Natural killer cell (primary cell): ENCODE results near the gene RAB9A. TPM values are rescaled to one million over a fixed set of nuclear protein-coding genes. Genes with fewer than 3 reads are reported as not detected.
"Not testable (repeated sequence)": the region's sequence is repeated elsewhere in the genome, so short reads cannot be mapped to it uniquely, and the experiment has no call there.

Experiments
- ATAC-seq, 3 donors: fragments of 150-1000 bp in 2 of 3; fragments of 200-7000 bp in 1 of 3; cut with Tn5 transposase; 1 replicate in 1 of 3; 2 replicates in 2 of 3; pipeline ENCODE4 v1.10.0; 2021; ENCODE audit warnings: mild to moderate bottlenecking in 2 of 3, moderate library complexity in 2 of 3
- DNase-seq, 2 donors: peaks; one replicate each; pipeline versions ENCODE4 v3.0.0 to v3.0.0-alpha.2; 2013 to 2021; ENCODE audit warnings: mixed read lengths in 1 of 2
- H3K27ac ChIP-seq: one replicate; pipeline ENCODE4 v1.5.1; 2013; ENCODE audit warnings: mild to moderate bottlenecking, low read length
- H3K27me3 ChIP-seq: one replicate; pipeline ENCODE4 v1.6.1; 2013; ENCODE audit warnings: low read length; ENCODE audit not compliant: control insufficient read depth, insufficient read depth
- H3K36me3 ChIP-seq: one replicate; pipeline ENCODE4 v1.6.1; 2013; ENCODE audit warnings: low read length; ENCODE audit not compliant: control insufficient read depth, insufficient read depth
- H3K4me1 ChIP-seq: one replicate; pipeline ENCODE4 v1.6.1; 2013; ENCODE audit warnings: low read length; ENCODE audit not compliant: control insufficient read depth, insufficient read depth
- H3K4me3 ChIP-seq: one replicate; pipeline ENCODE4 v1.5.1; 2013; ENCODE audit warnings: low read length
- H3K9me3 ChIP-seq: one replicate; pipeline ENCODE4 v1.6.1; 2013; ENCODE audit warnings: low read length; ENCODE audit not compliant: control insufficient read depth, insufficient read depth
- H3K27ac Mint-ChIP-seq, 2 donors: one replicate each; pipeline ENCODE4 v1.8.0; 2022; ENCODE audit warnings: mild to moderate bottlenecking in 2 of 2, mixed read lengths in 2 of 2, moderate library complexity in 1 of 2
- H3K27me3 Mint-ChIP-seq, 2 donors: one replicate each; pipeline ENCODE4 v1.8.0; 2022; ENCODE audit warnings: low read depth in 2 of 2, mixed read lengths in 2 of 2
- H3K36me3 Mint-ChIP-seq: one replicate; pipeline ENCODE4 v1.8.0; 2022; ENCODE audit warnings: mixed read lengths
- H3K4me1 Mint-ChIP-seq, 2 donors: one replicate each; pipeline ENCODE4 v1.8.0; 2022; ENCODE audit warnings: mixed read lengths in 2 of 2
- H3K4me3 Mint-ChIP-seq: one replicate; pipeline ENCODE4 v1.8.0; 2022; ENCODE audit warnings: mild to moderate bottlenecking, moderate library complexity, mixed read lengths
- H3K9me3 Mint-ChIP-seq, 2 donors: one replicate each; pipeline ENCODE4 v1.8.0; 2022; ENCODE audit warnings: mixed read lengths in 2 of 2
- CTCF ChIP-seq: fragments of 200-600 bp; IDR thresholded peaks from one replicate; pipeline ENCODE4 v1.8.0; 2022; ENCODE audit warnings: antibody characterized with exemption
- WGBS: methylation state at CpG from one replicate; pipeline ENCODE4 v1.1.7; 2013; ENCODE audit warnings: missing lambda C conversion rate; ENCODE audit not compliant: insufficient coverage; 5-methylcytosine and 5-hydroxymethylcytosine counted together
- intact Hi-C: fragments of 100-400 bp; cut with micrococcal nuclease; formaldehyde crosslinking; loops from one replicate; pipeline ENCODE4 v1.14.2; 2022
- total RNA-seq, 4 donors: library from RNA; stranded (reverse); fragments of 120-200 nt in 1 of 4; gene quantifications; one replicate each; pipeline versions ENCODE4 v1.2.3 to v1.2.4, GENCODE V29; 2013 to 2022

The RAB9A gene, protein sequence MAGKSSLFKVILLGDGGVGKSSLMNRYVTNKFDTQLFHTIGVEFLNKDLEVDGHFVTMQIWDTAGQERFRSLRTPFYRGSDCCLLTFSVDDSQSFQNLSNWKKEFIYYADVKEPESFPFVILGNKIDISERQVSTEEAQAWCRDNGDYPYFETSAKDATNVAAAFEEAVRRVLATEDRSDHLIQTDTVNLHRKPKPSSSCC
- 10 to 100 TPM; 27.0 to 36.9 (median 32.9) TPM for total RNA-seq
- 45.4 TPM for total RNA-seq (2013)

GRCh38 chrX:13688958-13689740 is at the start of gene RAB9A:
TSS of gene RAB9A (plus strand) at chrX:13689128. CDS start at chrX:13708747, 19,619 bp downstream.
- H3K4me1 ChIP-seq: peaks cover 34% of the 10 kb centered on the region
- intact Hi-C loops: loop anchor here (1.0 kb wide), 2 partner anchors 36 to 45 kb away; partner anchors contain the start of genes OFD1, TCEANC and TRAPPC2
- peak within 1 kb of the TSS; percentile 95 for H3K27ac ChIP-seq
- H3K4me3 ChIP-seq: peak within 1 kb of the TSS; percentile 82
- 0% methylated on average over 57 of the region's 68 CpGs for WGBS
- TF ChIP-seq CTCF: no peak
- H3K36me3 Mint-ChIP-seq: no peaks in the 10 kb centered on the region
- H3K4me3 Mint-ChIP-seq: peak within 1 kb of the TSS; percentile 89
- H3K9me3 ChIP-seq: no peaks in the 10 kb centered on the region
- peak; percentile 78 to 84 for DNase-seq
- H3K9me3 Mint-ChIP-seq: no peaks in the 10 kb centered on the region
- peak; percentile 71 to 92 (median 87) for ATAC-seq
- H3K4me1 Mint-ChIP-seq: peaks cover 40 to 47% of the 10 kb centered on the region in 2 donors
- no peaks in the 10 kb centered on the region for H3K27me3 ChIP-seq
- H3K36me3 ChIP-seq: no peaks in the 10 kb centered on the region
- H3K27ac Mint-ChIP-seq: peak within 1 kb of the TSS; percentile 86 to 90
- no peaks in the 10 kb centered on the region for H3K27me3 Mint-ChIP-seq

GRCh38 chrX:13641684-13642083 is 47.2 kb upstream of the RAB9A start:
- H3K4me3 ChIP-seq, H3K27me3 ChIP-seq, H3K9me3 Mint-ChIP-seq, H3K36me3 ChIP-seq, intact Hi-C loops, H3K9me3 ChIP-seq, DNase-seq, H3K4me1 Mint-ChIP-seq, H3K4me1 ChIP-seq, H3K27ac ChIP-seq, ATAC-seq, H3K27me3 Mint-ChIP-seq, H3K36me3 Mint-ChIP-seq, H3K4me3 Mint-ChIP-seq, H3K27ac Mint-ChIP-seq: not testable (repeated sequence)
- no CpG with 5 or more reads among the region's 4 CpGs for WGBS

GRCh38 chrX:13645464-13646153 is 43.3 kb upstream of the RAB9A start:
- H3K4me3 Mint-ChIP-seq: no peak overlapping the region
- TF ChIP-seq CTCF: no peak
- Histone ChIP-seq H3K9me3 (no peaks in the 10 kb centered on the region), H3K36me3 (no peaks in the 10 kb centered on the region), H3K4me3 (no peak overlapping the region), H3K27me3 (no peaks in the 10 kb centered on the region), H3K27ac (no peak overlapping the region), H3K4me1 (peaks cover 5% of the 10 kb centered on the region)
- no peak for ATAC-seq
- WGBS: 58% methylated on average over 4 of the region's 9 CpGs
- no peak for DNase-seq
- no peaks in the 10 kb centered on the region for H3K36me3 Mint-ChIP-seq
- intact Hi-C loops: no loop called here
- peaks cover 0 to 11% of the 10 kb centered on the region in 2 donors for H3K4me1 Mint-ChIP-seq
- peaks cover 0 to 23% of the 10 kb centered on the region in 2 donors for H3K27me3 Mint-ChIP-seq
- H3K27ac Mint-ChIP-seq: peak overlapping the region in 1 of 2 donors; percentile 17
- no peaks in the 10 kb centered on the region for H3K9me3 Mint-ChIP-seq

DNA sequence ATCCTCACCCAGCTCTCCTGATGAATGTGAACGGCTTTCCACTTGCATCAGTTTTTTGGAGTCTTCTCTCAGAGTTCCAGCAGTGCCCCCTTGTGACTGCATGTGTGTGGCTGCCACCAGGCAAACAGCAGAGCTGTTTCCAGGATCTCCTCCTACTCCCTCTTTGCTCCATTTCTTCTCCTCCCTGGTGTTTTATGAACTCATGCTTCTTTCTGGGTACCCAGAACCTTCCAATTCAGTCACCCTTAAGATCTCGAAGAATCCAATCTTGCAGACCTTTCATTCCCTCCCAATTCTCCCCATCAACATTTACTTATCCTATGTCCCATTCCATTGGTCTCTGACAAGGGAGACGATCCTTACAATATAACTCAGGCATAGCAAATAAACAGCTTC is 42.8 kb upstream of the RAB9A start:
- Mint-ChIP-seq H3K27ac (peak overlapping the region in 1 of 2 donors; percentile 17), H3K4me3 (no peak overlapping the region), H3K9me3 (no peaks in the 10 kb centered on the region), H3K27me3 (peaks cover 0 to 23% of the 10 kb centered on the region in 2 donors), H3K4me1 (peaks cover 0 to 11% of the 10 kb centered on the region in 2 donors), H3K36me3 (no peaks in the 10 kb centered on the region)
- H3K4me1 ChIP-seq: peaks cover 5% of the 10 kb centered on the region
- intact Hi-C loops: no loop called here
- H3K9me3 ChIP-seq: no peaks in the 10 kb centered on the region
- WGBS: 15% methylated on average over 2 of the region's 3 CpGs
- no peaks in the 10 kb centered on the region for H3K27me3 ChIP-seq
- ATAC-seq (no peak), DNase-seq (peak in 1 of 2 donors; percentile 54)
- H3K4me3 ChIP-seq: no peak overlapping the region
- H3K36me3 ChIP-seq: no peaks in the 10 kb centered on the region
- no peak overlapping the region for H3K27ac ChIP-seq
- TF ChIP-seq CTCF: no peak
